Forelimb muscle (tissue), 1 donor: ENCODE results near the gene CRPPA. TPM values are rescaled to one million over a fixed set of nuclear protein-coding genes. Genes with fewer than 3 reads are reported as not detected.
"Not testable (repeated sequence)": the region's sequence is repeated elsewhere in the genome, so short reads cannot be mapped to it uniquely, and the experiment has no call there.

Source experiments
- DNase-seq: peaks from one replicate; pipeline ENCODE4 v3.0.0-alpha.2; 2013; ENCODE audit warnings: low read depth
- polyA plus RNA-seq: library from polyadenylated mRNA; unstranded; fragments of 120-200 nt; gene quantifications from one replicate; pipeline ENCODE4 v1.2.1, GENCODE V29; 2013; ENCODE audit not compliant: insufficient read length

Gene CRPPA
- polyA plus RNA-seq, 1 donor = 3.9 TPM

DNA sequence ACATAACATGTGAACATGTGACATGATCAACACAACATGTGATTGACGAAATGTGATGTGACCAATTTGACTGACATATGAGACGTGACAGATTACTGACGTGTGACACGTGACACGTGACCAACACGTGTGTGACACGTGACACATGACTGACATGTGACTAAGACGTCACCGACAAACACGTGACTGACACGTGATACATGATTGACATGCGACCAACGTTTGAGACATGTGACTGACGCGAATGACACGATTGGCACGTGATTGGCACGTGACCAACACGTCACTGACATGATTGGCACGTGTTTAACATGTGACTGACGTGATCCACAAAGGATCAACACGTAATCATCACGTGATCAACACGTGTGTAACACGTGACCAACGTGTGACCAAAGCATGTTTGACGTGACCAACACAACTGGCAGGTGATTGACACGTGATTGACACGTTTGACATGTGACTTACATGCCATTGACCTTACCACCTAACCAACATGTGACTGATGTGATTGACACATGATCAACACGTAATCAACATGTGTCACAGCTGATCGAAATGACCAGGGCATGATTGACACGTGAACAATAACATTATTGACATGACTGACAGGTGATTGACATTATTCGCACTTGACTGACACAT, 23.7 kb downstream of the CRPPA start:
- no peak for DNase-seq

- no peak for DNase-seq
These were observed 24.4 kb downstream of the CRPPA start for GRCh38 chr7:16396766-16397500.

- no peak for DNase-seq
These were observed 26.2 kb downstream of the CRPPA start for GRCh38 chr7:16395121-16395520.

DNA sequence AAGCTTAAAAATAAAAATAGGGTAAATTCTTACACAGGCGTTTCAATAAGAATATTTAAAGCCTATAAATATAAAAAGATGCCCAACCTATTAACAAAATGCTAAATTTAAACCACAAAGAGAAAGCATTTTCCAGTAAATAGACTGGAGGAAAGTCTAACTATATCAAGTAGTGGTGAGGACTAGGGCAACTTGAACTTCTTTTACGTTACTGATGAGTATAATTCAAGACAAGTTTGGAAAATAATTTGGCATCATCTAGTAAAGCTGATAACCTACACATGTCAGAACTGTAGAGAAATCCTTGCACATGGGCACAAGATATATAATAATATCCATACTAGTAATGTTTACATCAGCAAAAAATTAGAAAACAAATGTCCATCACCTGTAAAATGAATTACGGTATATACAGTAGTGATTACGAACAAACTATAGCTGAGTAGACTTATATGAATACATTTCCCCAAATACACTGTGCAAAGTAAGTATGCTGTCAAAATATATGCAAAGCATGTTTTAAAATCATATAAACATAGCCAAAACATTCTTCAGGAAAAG, 27.4 kb downstream of the CRPPA start:
- DNase-seq = no peak

- DNase-seq = no peak
These were observed 28.3 kb downstream of the CRPPA start for GRCh38 chr7:16392990-16393523.

GRCh38 chr7:16383786-16384185, 37.6 kb downstream of the CRPPA start:
- DNase-seq = not testable (repeated sequence)

GRCh38 chr7:16383103-16383502, 38.2 kb downstream of the CRPPA start:
- not testable (repeated sequence) for DNase-seq

Other genes with a start within 250 kb of the CRPPA start
- gene SOSTDC1, start 44.2 kb upstream of the CRPPA start, polyA plus RNA-seq = 10.2 TPM
- not detected for gene LRRC72, start 105.3 kb upstream of the CRPPA start, polyA plus RNA-seq
- 25.9 TPM for gene ANKMY2, start 224.2 kb upstream of the CRPPA start, polyA plus RNA-seq
- 201 TPM for gene BZW2, start 224.6 kb upstream of the CRPPA start, polyA plus RNA-seq